ENCODE measurements around the gene CACNA2D3. TPM values are rescaled to one million over a fixed set of nuclear protein-coding genes. Genes with fewer than 3 reads are reported as not detected.

The CACNA2D3 gene
- polyA plus RNA-seq, 2 of the 4 experiments (the other 2 are of a cell fraction): 0.04 to 0.05 TPM

DNA sequence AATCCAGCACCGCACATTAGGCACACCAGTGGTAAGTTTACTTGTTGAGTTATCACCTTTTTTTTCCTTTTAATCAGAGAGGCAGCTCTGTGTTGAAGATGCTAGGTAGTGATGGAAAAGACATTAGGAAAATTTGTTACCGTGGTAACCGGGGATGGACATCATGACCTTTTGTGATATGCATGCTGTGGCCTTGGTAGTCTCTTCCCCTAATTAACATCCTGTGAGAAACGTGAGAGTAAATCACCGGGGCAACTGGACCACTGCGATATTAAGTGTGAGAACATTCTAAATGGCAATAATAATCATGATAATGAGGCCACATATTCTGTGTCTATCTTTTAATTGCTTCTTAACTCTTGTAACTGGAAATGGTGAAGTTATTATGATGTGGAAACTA is 362.0 kb downstream of the CACNA2D3 start:
- ChIA-PET CTCF (no interaction called here), POLR2A (no interaction called here)
- Histone ChIP-seq H3K4me1 (no peaks in the 10 kb centered on the region), H3K9me3 (no peaks in the 10 kb centered on the region), H3K27ac (no peak overlapping the region), H3K4me2 (no peak overlapping the region), H3K4me3 (no peak overlapping the region)
- DNase-seq (ENCODE audit: low read depth in 1 of 2, low spot score in 1 of 2) (no peak), ATAC-seq (no peak), FAIRE-seq (no peak)
- TF ChIP-seq, protein P1, sequence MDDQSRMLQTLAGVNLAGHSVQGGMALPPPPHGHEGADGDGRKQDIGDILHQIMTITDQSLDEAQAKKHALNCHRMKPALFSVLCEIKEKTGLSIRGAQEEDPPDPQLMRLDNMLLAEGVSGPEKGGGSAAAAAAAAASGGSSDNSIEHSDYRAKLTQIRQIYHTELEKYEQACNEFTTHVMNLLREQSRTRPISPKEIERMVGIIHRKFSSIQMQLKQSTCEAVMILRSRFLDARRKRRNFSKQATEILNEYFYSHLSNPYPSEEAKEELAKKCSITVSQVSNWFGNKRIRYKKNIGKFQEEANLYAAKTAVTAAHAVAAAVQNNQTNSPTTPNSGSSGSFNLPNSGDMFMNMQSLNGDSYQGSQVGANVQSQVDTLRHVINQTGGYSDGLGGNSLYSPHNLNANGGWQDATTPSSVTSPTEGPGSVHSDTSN (IDR thresholded peaks at IDR 0.05): no peak
- TF ChIP-seq USF2 (IDR thresholded peaks at IDR 0.05) (no peak), JUN (IDR thresholded peaks at IDR 0.05) (no peak), SMC3 (IDR thresholded peaks at IDR 0.05) (no peak), MAZ (IDR thresholded peaks at IDR 0.05; ENCODE audit: borderline replicate concordance, low read depth, low read length) (no peak), EHF (CRISPR knock-in tag; IDR thresholded peaks at IDR 0.05) (no peak), ESRRA (IDR thresholded peaks at IDR 0.05; ENCODE audit: borderline replicate concordance, low read length) (no peak), KDM5A (IDR thresholded peaks at IDR 0.05) (no peak), CHD2 (IDR thresholded peaks at IDR 0.05; ENCODE audit: low read length, partially characterized antibody) (no peak), MAFK (IDR thresholded peaks at IDR 0.05; ENCODE audit: partially characterized antibody) (no peak), ZSCAN20 (CRISPR knock-in tag; IDR thresholded peaks at IDR 0.05) (no peak)
- WGBS (ENCODE audit: missing lambda C conversion rate): 36% methylated on average over 6 of the region's 6 CpGs

GRCh38 chr3:54486317-54486716 is 364.0 kb downstream of the CACNA2D3 start:
- ChIA-PET CTCF (no interaction called here), POLR2A (no interaction called here)
- DNase-seq (ENCODE audit: low read depth in 1 of 2, low spot score in 1 of 2) (no peak), FAIRE-seq (no peak), ATAC-seq (no peak)
- Histone ChIP-seq H3K4me3 (no peak overlapping the region), H3K4me2 (no peak overlapping the region), H3K9me3 (no peaks in the 10 kb centered on the region), H3K4me1 (no peaks in the 10 kb centered on the region), H3K27ac (no peak overlapping the region)
- TF ChIP-seq ZSCAN20 (CRISPR knock-in tag; IDR thresholded peaks at IDR 0.05) (no peak), RFX5 (IDR thresholded peaks at IDR 0.05) (no peak), ZFP36 (IDR thresholded peaks at IDR 0.05; ENCODE audit: borderline replicate concordance, partially characterized antibody) (no peak), PHF8 (IDR thresholded peaks at IDR 0.05; ENCODE audit: borderline replicate concordance, low read depth) (no peak), HMGXB4 (CRISPR knock-in tag; IDR thresholded peaks at IDR 0.05; ENCODE audit: borderline replicate concordance) (no peak), USF2 (IDR thresholded peaks at IDR 0.05) (no peak), POLR2A (IDR thresholded peaks at IDR 0.05; ENCODE audit: low read length) (no peak), HOXA7 (CRISPR knock-in tag; IDR thresholded peaks at IDR 0.05) (no peak), CBX2 (IDR thresholded peaks at IDR 0.05; ENCODE audit: borderline replicate concordance, low read depth) (no peak), CHD4 (IDR thresholded peaks at IDR 0.05; ENCODE audit: borderline replicate concordance) (no peak), EHF (CRISPR knock-in tag; IDR thresholded peaks at IDR 0.05) (no peak), E2F6 (IDR thresholded peaks at IDR 0.05; ENCODE audit: borderline replicate concordance, low read depth) (no peak), HOXB13 (CRISPR knock-in tag; IDR thresholded peaks at IDR 0.05; ENCODE audit: low read depth) (no peak), MAFK (IDR thresholded peaks at IDR 0.05; ENCODE audit: partially characterized antibody) (no peak), HES2 (IDR thresholded peaks at IDR 0.05) (no peak), KDM5A (IDR thresholded peaks at IDR 0.05) (no peak), POLR2AphosphoS2 (conservative IDR thresholded peaks at IDR 0.05; ENCODE audit: low read length) (no peak), BHLHE40 (IDR thresholded peaks at IDR 0.05; ENCODE audit: low read depth, low read length) (no peak)
- TF ChIP-seq, protein P2, sequence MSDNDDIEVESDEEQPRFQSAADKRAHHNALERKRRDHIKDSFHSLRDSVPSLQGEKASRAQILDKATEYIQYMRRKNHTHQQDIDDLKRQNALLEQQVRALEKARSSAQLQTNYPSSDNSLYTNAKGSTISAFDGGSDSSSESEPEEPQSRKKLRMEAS (IDR thresholded peaks at IDR 0.05): no peak
- WGBS (ENCODE audit: missing lambda C conversion rate): 5% methylated on average over 1 of the region's 1 CpG

All from A549 (cell line).